Endothelial cell (in vitro differentiated cells): ENCODE data around the gene GRM4. TPM values are rescaled to one million over a fixed set of nuclear protein-coding genes. Genes with fewer than 3 reads are reported as not detected.

Source experiments
- DNase-seq: peaks from one replicate; pipeline ENCODE4 v3.0.0; 2021; ENCODE audit warnings: low spot score
- H3K27ac Mint-ChIP-seq: one replicate; pipeline ENCODE4 v1.8.0; 2021; ENCODE audit warnings: mixed read lengths, inconsistent platforms; ENCODE audit not compliant: unreplicated experiment
- H3K27me3 Mint-ChIP-seq: one replicate; pipeline ENCODE4 v1.8.0; 2021; ENCODE audit warnings: mild to moderate bottlenecking, moderate library complexity, mixed read lengths, inconsistent platforms; ENCODE audit not compliant: unreplicated experiment
- H3K36me3 Mint-ChIP-seq: one replicate; pipeline ENCODE4 v1.8.0; 2021; ENCODE audit warnings: mild to moderate bottlenecking, low read depth, mixed read lengths, inconsistent platforms; ENCODE audit not compliant: unreplicated experiment
- H3K4me1 Mint-ChIP-seq: one replicate; pipeline ENCODE4 v1.8.0; 2021; ENCODE audit warnings: mild to moderate bottlenecking, mixed read lengths, inconsistent platforms; ENCODE audit not compliant: unreplicated experiment
- H3K4me3 Mint-ChIP-seq: one replicate; pipeline ENCODE4 v1.8.0; 2021; ENCODE audit warnings: mild to moderate bottlenecking, mixed read lengths, inconsistent platforms; ENCODE audit not compliant: unreplicated experiment
- H3K9me3 Mint-ChIP-seq: one replicate; pipeline ENCODE4 v1.8.0; 2021; ENCODE audit warnings: mixed read lengths, inconsistent platforms; ENCODE audit not compliant: unreplicated experiment
- CTCF ChIP-seq: fragments of 200-600 bp; sonication (generic); IDR thresholded peaks from one replicate; pipeline ENCODE4 v1.5.0; 2021; ENCODE audit warnings: antibody characterized with exemption; ENCODE audit not compliant: unreplicated experiment
- total RNA-seq: library from RNA; stranded (reverse); fragmentation: NEBNext Ultra II Directional; extraction: Animal tissue kit (Norgen Biotek cat#: 25700); gene quantifications from one replicate; pipeline ENCODE4 v1.2.1, GENCODE V29; 2021; ENCODE audit not compliant: unreplicated experiment

GRM4 gene
- total RNA-seq, 1 donor from 2014 or later = 2.6 TPM

DNA sequence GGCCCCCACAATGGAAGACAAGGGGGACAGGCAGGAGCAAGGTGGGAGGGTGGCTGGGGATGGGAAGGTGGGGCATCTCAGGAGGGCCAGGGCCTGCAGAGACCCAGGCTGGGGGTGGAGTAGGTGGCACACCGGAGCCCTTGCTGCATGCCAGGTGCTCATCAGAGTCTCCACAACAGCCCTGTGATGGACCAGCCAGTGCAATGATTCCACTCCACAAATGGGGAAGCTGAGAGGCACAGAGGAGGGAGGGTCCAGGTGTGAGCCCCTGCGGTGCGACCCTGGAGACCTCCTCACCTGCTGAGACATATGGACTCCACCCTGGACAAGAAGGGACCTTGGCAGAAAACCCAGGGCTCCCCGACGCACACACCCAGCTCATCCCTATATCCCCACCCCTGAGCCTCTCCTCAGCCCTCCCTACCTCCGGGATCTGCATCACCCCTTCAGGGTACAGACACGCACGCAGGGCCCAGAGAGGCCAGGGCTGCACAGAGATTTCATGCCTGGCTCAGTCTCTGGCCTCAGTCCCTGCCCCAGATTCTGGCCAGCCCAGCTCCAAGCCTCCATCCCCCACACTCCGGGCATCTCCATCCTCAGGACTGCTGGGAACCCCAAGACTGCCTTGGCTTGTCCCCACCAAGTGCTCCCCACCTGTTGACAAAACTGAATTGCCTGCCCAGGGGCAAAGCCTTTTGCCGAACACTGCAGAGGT lies 7.1 kb upstream of the GRM4 start:
- peaks cover 22% of the 10 kb centered on the region for H3K27me3 Mint-ChIP-seq
- no peaks in the 10 kb centered on the region for H3K36me3 Mint-ChIP-seq
- peaks cover 11% of the 10 kb centered on the region for H3K4me1 Mint-ChIP-seq
- TF ChIP-seq CTCF = no peak
- no peaks in the 10 kb centered on the region for H3K9me3 Mint-ChIP-seq
- no peak overlapping the region for H3K27ac Mint-ChIP-seq
- DNase-seq = no peak
- H3K4me3 Mint-ChIP-seq = no peak overlapping the region

DNA sequence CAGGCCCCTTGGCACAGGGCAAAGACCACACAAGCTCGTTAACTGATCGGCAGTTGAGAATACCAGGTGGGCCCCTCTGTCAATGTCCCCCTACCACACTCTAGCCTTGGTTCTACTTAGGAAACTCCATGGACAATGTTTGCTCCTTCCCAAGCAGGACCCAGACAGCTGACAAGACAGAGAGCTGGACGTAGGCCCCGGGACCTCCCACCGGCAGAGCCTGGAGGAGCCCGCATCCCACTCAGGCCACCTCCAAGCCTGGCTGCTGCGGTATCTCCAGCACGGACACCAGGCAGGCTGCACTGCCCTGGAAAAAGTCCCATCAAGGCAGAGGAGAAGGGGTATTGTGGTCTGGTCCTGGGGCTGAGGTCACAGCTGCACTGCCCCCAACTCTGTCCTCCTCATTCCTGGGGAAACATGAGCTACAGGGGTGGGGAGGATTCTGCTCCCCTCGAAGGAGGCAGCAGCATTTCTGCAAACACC lies 6.2 kb upstream of the GRM4 start:
- Mint-ChIP-seq H3K4me1 (peaks cover 11% of the 10 kb centered on the region), H3K27me3 (peaks cover 22% of the 10 kb centered on the region), H3K27ac (no peak overlapping the region), H3K9me3 (no peaks in the 10 kb centered on the region), H3K4me3 (no peak overlapping the region), H3K36me3 (no peaks in the 10 kb centered on the region)
- no peak for TF ChIP-seq CTCF
- DNase-seq = no peak

DNA sequence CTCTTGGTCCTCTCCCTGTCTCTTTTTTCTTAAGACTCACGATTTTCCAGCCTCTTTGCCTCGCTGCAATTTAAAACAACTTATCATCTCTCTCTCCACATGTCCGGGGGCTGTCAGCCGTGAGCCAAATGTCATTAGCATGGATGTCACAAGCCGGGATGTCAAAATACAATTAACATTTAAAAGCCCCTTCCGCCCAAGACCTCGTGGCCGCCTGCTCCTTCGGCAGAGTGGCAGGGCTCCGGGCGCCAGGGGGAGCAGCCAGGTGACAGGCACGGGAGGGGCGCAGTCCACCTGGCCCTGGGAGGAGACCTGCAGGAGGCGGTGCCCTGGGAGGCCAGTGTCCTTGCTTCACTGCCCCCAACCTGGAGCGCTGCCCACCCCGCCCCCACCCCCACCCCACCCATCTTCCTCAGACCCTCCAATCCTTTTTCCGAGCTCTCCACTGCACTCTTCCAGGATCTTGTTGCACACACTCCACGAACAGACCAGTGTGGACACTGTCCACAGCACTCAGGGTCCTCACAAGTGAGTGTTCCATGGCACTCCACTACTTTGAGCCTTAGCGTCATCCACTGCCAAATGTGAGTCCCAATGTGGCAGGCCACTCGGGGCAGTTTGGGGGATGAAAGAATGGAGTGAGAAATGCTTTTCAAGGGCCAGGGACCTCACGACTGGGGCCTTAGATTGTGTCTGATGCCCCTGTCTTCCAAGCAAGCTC lies 5.6 kb upstream of the GRM4 start:
- Mint-ChIP-seq H3K4me1 (peaks cover 11% of the 10 kb centered on the region), H3K27ac (no peak overlapping the region), H3K9me3 (no peaks in the 10 kb centered on the region), H3K27me3 (peaks cover 24% of the 10 kb centered on the region), H3K36me3 (no peaks in the 10 kb centered on the region), H3K4me3 (no peak overlapping the region)
- no peak for DNase-seq
- TF ChIP-seq CTCF = no peak

DNA sequence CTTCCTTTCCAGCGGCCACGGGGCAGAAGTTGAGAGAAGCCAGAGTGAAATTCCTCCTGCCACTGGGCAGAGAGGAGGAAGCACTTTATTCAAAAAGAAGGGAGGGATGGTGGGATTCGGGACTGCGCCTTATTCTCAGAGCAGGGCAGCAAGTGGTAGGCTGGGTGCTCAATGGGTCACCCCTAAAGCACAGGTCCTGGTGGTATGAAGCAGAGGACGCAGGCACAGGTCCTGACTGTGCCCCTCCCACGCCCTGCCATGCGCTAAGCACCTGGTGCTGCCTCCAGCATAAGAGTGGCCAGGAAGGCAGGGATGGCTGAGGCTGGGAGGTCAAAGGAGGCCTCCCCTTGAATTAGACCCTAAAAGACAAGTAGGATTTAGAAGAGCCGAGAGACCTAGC lies 4.9 kb upstream of the GRM4 start:
- Mint-ChIP-seq H3K9me3 (no peaks in the 10 kb centered on the region), H3K4me1 (peaks cover 11% of the 10 kb centered on the region), H3K27me3 (peaks cover 24% of the 10 kb centered on the region), H3K36me3 (no peaks in the 10 kb centered on the region), H3K4me3 (no peak overlapping the region), H3K27ac (no peak overlapping the region)
- no peak for TF ChIP-seq CTCF
- DNase-seq = no peak

DNA sequence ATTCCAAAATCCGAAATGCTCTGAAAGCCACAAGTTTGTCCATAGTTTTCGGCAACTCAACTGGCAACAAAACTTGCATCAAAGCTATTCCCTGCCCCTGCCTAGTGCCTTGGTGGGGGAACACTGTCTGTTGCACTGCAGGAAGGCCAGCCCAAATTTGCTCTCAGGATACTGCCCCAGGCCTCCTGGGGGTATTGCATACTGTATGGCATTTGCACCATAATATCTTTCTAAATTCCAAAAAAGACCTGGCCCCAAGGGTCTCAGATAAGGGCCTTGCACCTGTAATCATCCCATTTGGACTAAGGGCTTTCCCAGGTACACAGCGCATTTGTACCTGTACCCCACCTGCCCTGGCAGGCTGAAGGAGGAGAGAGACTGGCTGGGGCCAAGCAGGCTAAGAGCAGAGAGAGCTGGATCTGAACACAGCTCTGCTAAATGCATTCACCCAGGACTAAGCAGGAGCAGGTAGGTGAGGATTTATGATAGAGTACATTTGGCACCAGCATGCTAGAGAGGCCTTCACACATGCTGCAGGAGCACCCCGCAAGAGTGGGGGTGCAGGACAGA lies 4.0 kb upstream of the GRM4 start:
- Mint-ChIP-seq H3K27ac (no peak overlapping the region), H3K4me3 (no peak overlapping the region), H3K4me1 (peaks cover 11% of the 10 kb centered on the region), H3K27me3 (peaks cover 24% of the 10 kb centered on the region), H3K9me3 (no peaks in the 10 kb centered on the region), H3K36me3 (no peaks in the 10 kb centered on the region)
- no peak for TF ChIP-seq CTCF
- no peak for DNase-seq
